Natural killer cell treated with Interleukin-12 subunit alpha and Interleukin-12 subunit beta and Interleukin-15 and Interleukin-18, amount 100 ng/mL, for 72 hours (primary cell): ENCODE measurements around the gene DDX46. TPM values are rescaled to one million over a fixed set of nuclear protein-coding genes. Genes with fewer than 3 reads are reported as not detected.
"Not testable (repeated sequence)": the region's sequence is repeated elsewhere in the genome, so short reads cannot be mapped to it uniquely, and the experiment has no call there.

Source experiments
- ATAC-seq, 2 donors: fragments of 150-1000 bp; cut with Tn5 transposase in 1 of 2; sonication (Bioruptor Pico), chemical (Tn5 transposase) in 1 of 2; 2 replicates each; pipeline ENCODE4 v1.10.0; 2021
- DNase-seq: peaks from one replicate; pipeline ENCODE4 v3.0.0; 2022; ENCODE audit warnings: low spot score
- H3K27ac Mint-ChIP-seq, 2 donors: 1 replicate in 1 of 2; 2 replicates in 1 of 2; pipeline ENCODE4 v1.8.0; 2022; ENCODE audit warnings: mixed read lengths in 2 of 2, mild to moderate bottlenecking in 1 of 2, moderate library complexity in 1 of 2
- H3K27me3 Mint-ChIP-seq, 2 donors: 1 replicate in 1 of 2; 2 replicates in 1 of 2; pipeline ENCODE4 v1.8.0; 2022; ENCODE audit warnings: mixed read lengths in 2 of 2
- H3K36me3 Mint-ChIP-seq: one replicate; pipeline ENCODE4 v1.8.0; 2022; ENCODE audit warnings: mixed read lengths
- H3K4me1 Mint-ChIP-seq, 2 donors: 1 replicate in 1 of 2; 2 replicates in 1 of 2; pipeline ENCODE4 v1.8.0; 2022; ENCODE audit warnings: low read depth in 2 of 2, mixed read lengths in 2 of 2, mild to moderate bottlenecking in 1 of 2
- H3K4me3 Mint-ChIP-seq: one replicate; pipeline ENCODE4 v1.8.0; 2022; ENCODE audit warnings: mixed read lengths
- H3K9me3 Mint-ChIP-seq: 2 replicates; pipeline ENCODE4 v1.8.0; 2022; ENCODE audit warnings: mixed read lengths
- total RNA-seq, 2 donors: library from RNA; stranded (reverse); gene quantifications; one replicate each; pipeline ENCODE4 v1.2.3, GENCODE V29; 2022

DDX46 gene
- total RNA-seq, 2 donors from 2014 or later: 71.4 to 124 TPM

GRCh38 chr5:134838361-134838760 is 79.8 kb downstream of the DDX46 start:
- H3K27me3 Mint-ChIP-seq, H3K4me3 Mint-ChIP-seq, ATAC-seq, DNase-seq, H3K36me3 Mint-ChIP-seq, H3K27ac Mint-ChIP-seq, H3K4me1 Mint-ChIP-seq, H3K9me3 Mint-ChIP-seq: not testable (repeated sequence)

- H3K4me3 Mint-ChIP-seq: no peak overlapping the region
- H3K36me3 Mint-ChIP-seq: no peaks in the 10 kb centered on the region
- DNase-seq (no peak), ATAC-seq (no peak)
- no peaks in the 10 kb centered on the region for H3K27me3 Mint-ChIP-seq
- H3K9me3 Mint-ChIP-seq: no peaks in the 10 kb centered on the region
- H3K4me1 Mint-ChIP-seq: peaks cover 10 to 11% of the 10 kb centered on the region in 2 donors
- no peak overlapping the region for H3K27ac Mint-ChIP-seq
Observed at GRCh38 chr5:134840811-134841210, 82.2 kb downstream of the DDX46 start.

GRCh38 chr5:134844252-134844651 is 85.7 kb downstream of the DDX46 start:
- no peaks in the 10 kb centered on the region for H3K9me3 Mint-ChIP-seq
- peaks cover 10 to 14% of the 10 kb centered on the region in 2 donors for H3K4me1 Mint-ChIP-seq
- H3K27me3 Mint-ChIP-seq: no peaks in the 10 kb centered on the region
- DNase-seq (no peak), ATAC-seq (no peak)
- H3K4me3 Mint-ChIP-seq: no peak overlapping the region
- H3K36me3 Mint-ChIP-seq: no peaks in the 10 kb centered on the region
- peak overlapping the region; percentile 90 to 98 for H3K27ac Mint-ChIP-seq

GRCh38 chr5:134845335-134845851 is 86.8 kb downstream of the DDX46 start:
- Mint-ChIP-seq H3K36me3 (no peaks in the 10 kb centered on the region), H3K27ac (peak overlapping the region; percentile 90 to 98), H3K4me1 (peaks cover 10 to 17% of the 10 kb centered on the region in 2 donors)

GRCh38 chr5:134845852-134846640 is 87.5 kb downstream of the DDX46 start, which contains the start of gene C5orf24:
Gene C5orf24, plus strand, starts transcription at chr5:134845968. Its CDS starts 8,933 bp downstream, at chr5:134854901.
- Mint-ChIP-seq H3K36me3 (no peaks in the 10 kb centered on the region), H3K27me3 (no peaks in the 10 kb centered on the region), H3K27ac (peak within 1 kb of the TSS; percentile 90 to 98), H3K4me1 (peaks cover 10 to 17% of the 10 kb centered on the region in 2 donors), H3K9me3 (no peaks in the 10 kb centered on the region), H3K4me3 (peak within 1 kb of the TSS; percentile 93)
- ATAC-seq: peak; percentile 98 to 99
- peak; percentile 96 for DNase-seq

More at GRCh38 chr5:134845335-134845851, 86.8 kb downstream of the DDX46 start:
- DNase-seq (no peak), ATAC-seq (no peak)
- Mint-ChIP-seq H3K9me3 (no peaks in the 10 kb centered on the region), H3K4me3 (peak overlapping the region; percentile 93), H3K27me3 (no peaks in the 10 kb centered on the region)

GRCh38 chr5:134846641-134846960 is 88.0 kb downstream of the DDX46 start:
- Mint-ChIP-seq H3K4me1 (peaks cover 16 to 17% of the 10 kb centered on the region in 2 donors), H3K27me3 (no peaks in the 10 kb centered on the region), H3K9me3 (no peaks in the 10 kb centered on the region), H3K4me3 (peak overlapping the region; percentile 93), H3K27ac (peak overlapping the region; percentile 90 to 98), H3K36me3 (no peaks in the 10 kb centered on the region)
- DNase-seq (no peak), ATAC-seq (peak in 1 of 2 donors; percentile 8)

GRCh38 chr5:134849434-134849933 is 90.9 kb downstream of the DDX46 start:
- peaks cover 16 to 22% of the 10 kb centered on the region in 2 donors for H3K4me1 Mint-ChIP-seq
- H3K4me3 Mint-ChIP-seq, H3K36me3 Mint-ChIP-seq, H3K9me3 Mint-ChIP-seq, H3K27me3 Mint-ChIP-seq, ATAC-seq, DNase-seq: not testable (repeated sequence)
- H3K27ac Mint-ChIP-seq: peak overlapping the region; percentile 17 to 27

GRCh38 chr5:134851307-134851923 is 92.8 kb downstream of the DDX46 start:
- ATAC-seq (peak in 1 of 2 donors; percentile 52), DNase-seq (no peak)
- H3K9me3 Mint-ChIP-seq: no peaks in the 10 kb centered on the region
- H3K4me1 Mint-ChIP-seq: peaks cover 12 to 18% of the 10 kb centered on the region in 2 donors
- H3K27me3 Mint-ChIP-seq: no peaks in the 10 kb centered on the region
- peaks cover 5% of the 10 kb centered on the region for H3K36me3 Mint-ChIP-seq
- no peak overlapping the region for H3K4me3 Mint-ChIP-seq
- H3K27ac Mint-ChIP-seq: peak overlapping the region in 1 of 2 donors; percentile 31

- H3K36me3 Mint-ChIP-seq, H3K4me3 Mint-ChIP-seq, H3K9me3 Mint-ChIP-seq, DNase-seq, ATAC-seq, H3K27me3 Mint-ChIP-seq, H3K27ac Mint-ChIP-seq: not testable (repeated sequence)
- peaks cover 12 to 15% of the 10 kb centered on the region in 2 donors for H3K4me1 Mint-ChIP-seq
Observed at GRCh38 chr5:134856465-134856864, 97.9 kb downstream of the DDX46 start.

- no peak for ATAC-seq
- Mint-ChIP-seq H3K27me3 (no peaks in the 10 kb centered on the region), H3K36me3 (peaks cover 5% of the 10 kb centered on the region), H3K9me3 (no peaks in the 10 kb centered on the region), H3K4me1 (peaks cover 11 to 17% of the 10 kb centered on the region in 2 donors), H3K27ac (peak overlapping the region in 1 of 2 donors; percentile 34), H3K4me3 (no peak overlapping the region)
- DNase-seq: no peak
Observed at GRCh38 chr5:134857401-134857800, 98.8 kb downstream of the DDX46 start.

GRCh38 chr5:134864707-134865106 is 106.1 kb downstream of the DDX46 start:
- Mint-ChIP-seq H3K27ac (no peak overlapping the region), H3K4me3 (no peak overlapping the region), H3K36me3 (no peaks in the 10 kb centered on the region), H3K9me3 (no peaks in the 10 kb centered on the region), H3K27me3 (no peaks in the 10 kb centered on the region), H3K4me1 (peaks cover 0 to 3% of the 10 kb centered on the region in 2 donors)
- ATAC-seq (no peak), DNase-seq (no peak)

GRCh38 chr5:134873494-134873893 is 114.9 kb downstream of the DDX46 start:
- peak overlapping the region; percentile 95 to 96 for H3K27ac Mint-ChIP-seq
- H3K4me1 Mint-ChIP-seq: peaks cover 36 to 40% of the 10 kb centered on the region in 2 donors
- H3K36me3 Mint-ChIP-seq: no peaks in the 10 kb centered on the region
- peak overlapping the region; percentile 95 for H3K4me3 Mint-ChIP-seq
- no peaks in the 10 kb centered on the region for H3K27me3 Mint-ChIP-seq
- DNase-seq (no peak), ATAC-seq (no peak)
- H3K9me3 Mint-ChIP-seq: no peaks in the 10 kb centered on the region

- ATAC-seq (peak; percentile 95 to 97), DNase-seq (peak; percentile 88)
- H3K4me1 Mint-ChIP-seq: peaks cover 36 to 40% of the 10 kb centered on the region in 2 donors
- H3K9me3 Mint-ChIP-seq: no peaks in the 10 kb centered on the region
- H3K4me3 Mint-ChIP-seq: peak within 1 kb of the TSS; percentile 95
- peak within 1 kb of the TSS; percentile 95 to 96 for H3K27ac Mint-ChIP-seq
- H3K27me3 Mint-ChIP-seq: no peaks in the 10 kb centered on the region
- H3K36me3 Mint-ChIP-seq: no peaks in the 10 kb centered on the region
Observed at GRCh38 chr5:134873987-134874830, 115.6 kb downstream of the DDX46 start, which contains the start of gene TXNDC15. Gene TXNDC15, plus strand, starts transcription at chr5:134874371. Its CDS starts 57 bp downstream, at chr5:134874428.
